ENCODE results near the gene FAM161A.

Gene FAM161A

GRCh38 chr2:61785583-61785982 is 68.3 kb downstream of the FAM161A start:
- DNase-seq, result no peak

- DNase-seq, result no peak
These were observed 69.2 kb downstream of the FAM161A start for GRCh38 chr2:61784643-61785042.

- no peak for DNase-seq
These were observed 77.8 kb downstream of the FAM161A start for GRCh38 chr2:61775956-61776570.

Data from GF-D8 (cell line).